SK-N-SH (cell line): Measurements from ENCODE around the gene TTN. TPM values are rescaled to one million over a fixed set of nuclear protein-coding genes. Genes with fewer than 3 reads are reported as not detected.

Source experiments
- CTCF ChIA-PET: fragments of 300-600, 350-600 bp; formaldehyde crosslinking; extraction: SDS; loops from one replicate; lab custom pipeline; 2021; lab: Yijun Ruan, JAX
- POLR2A ChIA-PET: fragments of 350-600 bp; sonication (Branson Sonifier 250); formaldehyde crosslinking; extraction: SDS; loops from one replicate; lab custom pipeline; 2020; ENCODE audit warnings: antibody characterized with exemption, inconsistent platforms; lab: Yijun Ruan, JAX
- DNase-seq: peaks from one replicate; pipeline ENCODE4 v3.0.0; 2012
- H2AFZ ChIP-seq: fragments of 200-600 bp; sonication (generic); 2 replicates; pipeline ENCODE4 v1.8.1; 2016; ENCODE audit warnings: antibody characterized with exemption, mild to moderate bottlenecking, low read depth
- H3F3A ChIP-seq: fragments of 200-600 bp; sonication (generic); replicated peaks from 2 replicates; pipeline ENCODE3; 2016; ENCODE audit warnings: antibody characterized with exemption, mild to moderate bottlenecking; ENCODE audit not compliant: insufficient read depth
- H3K27ac ChIP-seq, 2 experiments: fragments of 200-500 bp in 1 of 2; fragments of 200-600 bp in 1 of 2; sonication (Bioruptor generic) in 1 of 2; sonication (generic), shearing (Covaris generic) in 1 of 2; 2 replicates each; pipeline versions ENCODE4 v1.5.1 to v1.6.1; 2014 to 2016; ENCODE audit warnings: low read depth in 2 of 2, inconsistent platforms in 1 of 2, low read length in 1 of 2, mild to moderate bottlenecking in 1 of 2, mixed read lengths in 1 of 2
- H3K27me3 ChIP-seq: fragments of 200-600 bp; sonication (generic), shearing (Covaris generic); 2 replicates; pipeline ENCODE4 v1.6.1; 2016; ENCODE audit warnings: mixed run types; ENCODE audit not compliant: insufficient read depth
- H3K36me3 ChIP-seq, 2 experiments: fragments of 200-500 bp in 1 of 2; fragments of 200-600 bp in 1 of 2; sonication (Bioruptor generic) in 1 of 2; sonication (generic) in 1 of 2; replicated peaks in 1 of 2; 2 replicates each; pipeline versions ENCODE3 to v1.5.1; 2014 to 2016; ENCODE audit warnings: low read length in 1 of 2, mild to moderate bottlenecking in 1 of 2; ENCODE audit not compliant: insufficient read depth in 2 of 2, control insufficient read depth in 1 of 2
- H3K4me1 ChIP-seq, 2 experiments: fragments of 200-500 bp in 1 of 2; fragments of 200-600 bp in 1 of 2; sonication (Bioruptor generic) in 1 of 2; sonication (generic), shearing (Covaris generic) in 1 of 2; 2 replicates each; pipeline versions ENCODE4 v1.5.1 to v1.6.1; 2014 to 2016; ENCODE audit warnings: low read depth in 1 of 2, low read length in 1 of 2, mixed run types in 1 of 2; ENCODE audit not compliant: insufficient read depth in 2 of 2, control insufficient read depth in 1 of 2
- H3K4me2 ChIP-seq: fragments of 200-600 bp; sonication (generic), shearing (Covaris generic); 2 replicates; pipeline ENCODE4 v1.6.1; 2017; ENCODE audit warnings: mixed run types
- H3K4me3 ChIP-seq, 2 experiments: fragments of 200-500 bp in 1 of 2; fragments of 200-600 bp in 1 of 2; sonication (Bioruptor generic) in 1 of 2; sonication (generic), shearing (Covaris generic) in 1 of 2; 2 replicates each; pipeline versions ENCODE4 v1.5.1 to v1.8.1; 2014 to 2016; ENCODE audit warnings: low read depth in 2 of 2, inconsistent platforms in 1 of 2, low read length in 1 of 2, mild to moderate bottlenecking in 1 of 2, mixed read lengths in 1 of 2, moderate library complexity in 1 of 2
- H3K79me2 ChIP-seq: fragments of 200-600 bp; sonication (generic); 2 replicates; pipeline ENCODE4 v1.8.1; 2017; ENCODE audit warnings: mild to moderate bottlenecking; ENCODE audit not compliant: insufficient read depth
- H3K9ac ChIP-seq: fragments of 200-600 bp; sonication (generic); 2 replicates; pipeline ENCODE4 v1.6.1; 2017; ENCODE audit warnings: mixed run types
- H3K9me2 ChIP-seq: fragments of 200-600 bp; sonication (generic); 2 replicates; pipeline ENCODE4 v1.6.1; 2017; ENCODE audit warnings: mixed run types
- H3K9me3 ChIP-seq: fragments of 200-600 bp; sonication (generic); 2 replicates; pipeline ENCODE4 v1.6.1; 2017; ENCODE audit warnings: mixed run types, mild to moderate bottlenecking, moderate library complexity
- H4K20me1 ChIP-seq: fragments of 200-600 bp; sonication (generic); 2 replicates; pipeline ENCODE4 v1.6.1; 2017; ENCODE audit warnings: mild to moderate bottlenecking, mixed run types; ENCODE audit not compliant: insufficient read depth
- ELF1 ChIP-seq: IDR thresholded peaks from 2 replicates; pipeline ENCODE4 v1.4.0; 2012
- EZH2phosphoT487 ChIP-seq: fragments of 200-600 bp; sonication (generic); IDR thresholded peaks from 2 replicates; pipeline ENCODE4 v1.6.1; 2017; ENCODE audit warnings: low read depth, mixed run types, mild to moderate bottlenecking, antibody characterized with exemption, moderate library complexity, borderline replicate concordance
- FOSL2 ChIP-seq: IDR thresholded peaks from 2 replicates; pipeline ENCODE4 v1.4.0; 2012; ENCODE audit warnings: low read depth, mild to moderate bottlenecking, moderate library complexity, borderline replicate concordance
- FOXJ3 ChIP-seq: sonication (generic); formaldehyde crosslinking; IDR thresholded peaks from 2 replicates; pipeline ENCODE4 v1.5.1; 2020; ENCODE audit warnings: mild to moderate bottlenecking, missing genetic modification reagents
- FOXM1 ChIP-seq: IDR thresholded peaks from 2 replicates; pipeline ENCODE4 v1.4.0; 2012; ENCODE audit warnings: low read depth, mild to moderate bottlenecking
- GABPA ChIP-seq: IDR thresholded peaks from 2 replicates; pipeline ENCODE4 v1.4.0; 2012; ENCODE audit warnings: low read depth, mild to moderate bottlenecking
- JUND ChIP-seq: IDR thresholded peaks from 2 replicates; pipeline ENCODE4 v1.4.0; 2012
- MEF2A ChIP-seq: IDR thresholded peaks from 2 replicates; pipeline ENCODE4 v1.4.0; 2012; ENCODE audit warnings: low read depth, borderline replicate concordance
- MXI1 ChIP-seq: IDR thresholded peaks from 2 replicates; pipeline ENCODE4 v1.6.1; 2012; ENCODE audit warnings: mild to moderate bottlenecking, low read depth, low read length, improper control_type of control experiment
- NRF1 ChIP-seq: IDR thresholded peaks from 2 replicates; pipeline ENCODE4 v1.6.1; 2012; ENCODE audit warnings: low read depth, mild to moderate bottlenecking, low read length
- POLR2AphosphoS5 ChIP-seq: IDR thresholded peaks from 2 replicates; pipeline ENCODE4 v1.6.1; 2012; ENCODE audit warnings: low read depth, low read length
- RAD21 ChIP-seq: IDR thresholded peaks from 2 replicates; pipeline ENCODE4 v1.6.1; 2012; ENCODE audit warnings: mild to moderate bottlenecking, low read length
- RXRA ChIP-seq: IDR thresholded peaks from 2 replicates; pipeline ENCODE4 v1.4.0; 2012; ENCODE audit warnings: low read depth, mild to moderate bottlenecking, borderline replicate concordance
- TCF12 ChIP-seq: IDR thresholded peaks from 2 replicates; pipeline ENCODE4 v1.4.0; 2012
- YY1 ChIP-seq: IDR thresholded peaks from 2 replicates; pipeline ENCODE4 v1.4.0; 2012; ENCODE audit warnings: low read depth, mild to moderate bottlenecking
- WGBS: methylation state at CpG from one replicate; pipeline ENCODE4 v1.1.6; 2017; ENCODE audit warnings: low lambda C conversion rate; 5-methylcytosine and 5-hydroxymethylcytosine counted together
- polyA plus RNA-seq, 3 experiments: library from polyadenylated mRNA; depleted of rRNA; stranded (reverse); fragments of >200 nt; gene quantifications; 2 replicates each; pipeline ENCODE4 v1.2.3, GENCODE V29; 2012
- TF ChIP-seq, protein P1 (sequence below): IDR thresholded peaks from 2 replicates; pipeline ENCODE4; 2012
- TF ChIP-seq, protein P2 (sequence below): fragments of 200-600 bp; sonication (generic); IDR thresholded peaks from 2 replicates; pipeline ENCODE4 v1.6.1; 2017; ENCODE audit warnings: antibody characterized with exemption, mild to moderate bottlenecking, moderate library complexity
- TF ChIP-seq, protein P3 (sequence below): fragments of 150-350 bp; IDR thresholded peaks from 2 replicates; pipeline ENCODE4 v1.6.1; 2016; ENCODE audit warnings: mild to moderate bottlenecking, low read depth, low read length
- TF ChIP-seq, protein P4 (sequence below): fragments of 150-350 bp; IDR thresholded peaks from 2 replicates; pipeline ENCODE4 v1.6.1; 2017; ENCODE audit warnings: antibody characterized with exemption, low read length, low read depth, borderline replicate concordance
- TF ChIP-seq, protein P5 (sequence below): IDR thresholded peaks from 2 replicates; pipeline ENCODE4 v1.4.0; 2012; ENCODE audit warnings: low read depth

The TTN gene
- polyA plus RNA-seq, 1 of the 3 experiments (the other 2 are of a cell fraction), result 0.08 TPM

DNA sequence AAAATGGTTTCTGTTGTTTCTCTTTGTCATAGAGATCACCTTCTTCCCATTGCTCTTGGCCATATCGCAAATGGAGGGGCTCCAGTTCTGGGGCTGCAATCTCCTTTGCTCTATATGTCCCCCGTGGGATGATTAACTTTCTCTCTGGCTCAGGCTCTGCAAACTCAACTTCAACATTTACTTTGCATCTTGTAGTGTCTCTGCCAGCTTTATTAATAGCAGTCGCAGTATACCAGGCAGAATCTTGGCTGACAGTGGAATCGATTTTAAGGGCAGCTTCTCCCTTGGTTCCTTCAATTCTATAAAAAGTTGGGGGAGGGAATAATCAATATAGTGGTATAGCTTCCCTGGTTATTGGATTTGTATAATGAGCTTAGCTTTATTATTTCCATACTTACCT lies 30.5 kb downstream of the TTN start:
- Histone ChIP-seq H3K4me3 (no peak overlapping the region), H3K27ac (no peak overlapping the region), H3K79me2 (no peaks in the 10 kb centered on the region), H3K27me3 (no peaks in the 10 kb centered on the region), H3K4me1 (no peaks in the 10 kb centered on the region), H3K9me2 (no peaks in the 10 kb centered on the region), H3K4me2 (no peak overlapping the region), H2AFZ (no peak overlapping the region), H3K36me3 (no peaks in the 10 kb centered on the region), H3K9me3 (no peaks in the 10 kb centered on the region), H3K9ac (no peak overlapping the region), H3F3A (no peaks in the 10 kb centered on the region), H4K20me1 (no peaks in the 10 kb centered on the region)
- TF ChIP-seq, protein P1, sequence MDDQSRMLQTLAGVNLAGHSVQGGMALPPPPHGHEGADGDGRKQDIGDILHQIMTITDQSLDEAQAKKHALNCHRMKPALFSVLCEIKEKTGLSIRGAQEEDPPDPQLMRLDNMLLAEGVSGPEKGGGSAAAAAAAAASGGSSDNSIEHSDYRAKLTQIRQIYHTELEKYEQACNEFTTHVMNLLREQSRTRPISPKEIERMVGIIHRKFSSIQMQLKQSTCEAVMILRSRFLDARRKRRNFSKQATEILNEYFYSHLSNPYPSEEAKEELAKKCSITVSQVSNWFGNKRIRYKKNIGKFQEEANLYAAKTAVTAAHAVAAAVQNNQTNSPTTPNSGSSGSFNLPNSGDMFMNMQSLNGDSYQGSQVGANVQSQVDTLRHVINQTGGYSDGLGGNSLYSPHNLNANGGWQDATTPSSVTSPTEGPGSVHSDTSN, result no peak
- TF ChIP-seq JUND (no peak), MEF2A (no peak), POLR2AphosphoS5 (no peak), RAD21 (no peak)
- POLR2A ChIA-PET, result no interaction called here
- no peak for DNase-seq
- WGBS, result 67% methylated on average over 4 of the region's 4 CpGs
- CTCF ChIA-PET, result interaction anchor here (1.1 kb wide), 1 partner anchor 15 kb away, joined by 5 read pairs; no protein-coding TSS in a partner anchor

DNA sequence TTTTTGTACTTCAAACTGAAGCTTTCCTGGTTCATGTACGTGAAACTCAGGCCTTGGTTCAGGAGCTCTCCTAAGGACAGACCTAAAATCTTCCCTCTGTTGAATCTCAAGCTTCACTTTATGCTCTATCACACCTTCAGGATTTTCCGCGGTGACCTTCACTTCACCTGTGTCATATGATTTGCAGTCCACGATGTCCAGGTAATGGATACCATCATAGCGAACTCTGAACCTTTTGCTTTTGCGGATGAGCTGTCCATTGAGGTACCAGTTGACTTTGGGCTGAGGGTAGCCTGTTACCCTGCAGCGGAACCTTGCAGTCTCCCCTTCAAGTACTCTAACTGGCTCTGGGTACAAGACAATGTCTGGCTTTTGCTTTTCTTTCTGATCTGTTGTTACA lies 31.2 kb downstream of the TTN start:
- Histone ChIP-seq H3F3A (no peaks in the 10 kb centered on the region), H3K27me3 (no peaks in the 10 kb centered on the region), H3K79me2 (no peaks in the 10 kb centered on the region), H3K27ac (no peak overlapping the region), H3K4me2 (no peak overlapping the region), H2AFZ (no peak overlapping the region), H3K9me2 (no peaks in the 10 kb centered on the region), H3K4me1 (no peaks in the 10 kb centered on the region), H3K9me3 (no peaks in the 10 kb centered on the region)
- ChIA-PET POLR2A (no interaction called here), CTCF (no interaction called here)
- DNase-seq, result no peak
- TF ChIP-seq FOXM1 (no peak), GABPA (no peak), FOXJ3 (CRISPR knock-in tag) (no peak)
- TF ChIP-seq, protein P2, sequence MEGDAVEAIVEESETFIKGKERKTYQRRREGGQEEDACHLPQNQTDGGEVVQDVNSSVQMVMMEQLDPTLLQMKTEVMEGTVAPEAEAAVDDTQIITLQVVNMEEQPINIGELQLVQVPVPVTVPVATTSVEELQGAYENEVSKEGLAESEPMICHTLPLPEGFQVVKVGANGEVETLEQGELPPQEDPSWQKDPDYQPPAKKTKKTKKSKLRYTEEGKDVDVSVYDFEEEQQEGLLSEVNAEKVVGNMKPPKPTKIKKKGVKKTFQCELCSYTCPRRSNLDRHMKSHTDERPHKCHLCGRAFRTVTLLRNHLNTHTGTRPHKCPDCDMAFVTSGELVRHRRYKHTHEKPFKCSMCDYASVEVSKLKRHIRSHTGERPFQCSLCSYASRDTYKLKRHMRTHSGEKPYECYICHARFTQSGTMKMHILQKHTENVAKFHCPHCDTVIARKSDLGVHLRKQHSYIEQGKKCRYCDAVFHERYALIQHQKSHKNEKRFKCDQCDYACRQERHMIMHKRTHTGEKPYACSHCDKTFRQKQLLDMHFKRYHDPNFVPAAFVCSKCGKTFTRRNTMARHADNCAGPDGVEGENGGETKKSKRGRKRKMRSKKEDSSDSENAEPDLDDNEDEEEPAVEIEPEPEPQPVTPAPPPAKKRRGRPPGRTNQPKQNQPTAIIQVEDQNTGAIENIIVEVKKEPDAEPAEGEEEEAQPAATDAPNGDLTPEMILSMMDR, result no peak
- TF ChIP-seq, all 33 proteins: peak for 0
- H3K9ac ChIP-seq, result no peak overlapping the region
- no peaks in the 10 kb centered on the region for H3K36me3 ChIP-seq
- no peaks in the 10 kb centered on the region for H4K20me1 ChIP-seq
- H3K4me3 ChIP-seq, result no peak overlapping the region
- 65% methylated on average over 7 of the region's 7 CpGs for WGBS

DNA sequence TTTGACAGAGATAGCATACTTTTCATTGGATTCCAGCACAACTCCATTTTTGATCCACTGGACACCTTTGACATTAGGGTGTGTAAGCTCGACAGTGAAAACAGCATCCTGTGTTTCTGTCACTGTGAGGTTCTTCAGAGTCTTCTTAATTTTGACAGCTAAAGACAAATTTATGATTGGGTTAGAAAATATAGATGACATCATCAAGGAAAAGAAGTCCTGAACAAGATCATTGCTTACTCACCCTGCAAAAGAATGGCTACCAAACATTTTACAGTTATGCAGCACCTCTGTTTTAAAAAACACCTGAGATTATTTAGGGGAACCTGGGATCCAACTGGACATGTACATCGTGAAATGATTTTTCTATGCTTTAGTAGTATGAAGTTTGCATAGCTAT lies 36.7 kb downstream of the TTN start:
- Histone ChIP-seq H3K79me2 (no peaks in the 10 kb centered on the region), H4K20me1 (no peaks in the 10 kb centered on the region), H3K27ac (no peak overlapping the region), H3K36me3 (no peaks in the 10 kb centered on the region), H2AFZ (no peak overlapping the region), H3K4me1 (no peaks in the 10 kb centered on the region), H3K27me3 (no peaks in the 10 kb centered on the region), H3K9ac (no peak overlapping the region), H3K9me2 (no peaks in the 10 kb centered on the region), H3K4me2 (no peak overlapping the region), H3K4me3 (no peak overlapping the region), H3K9me3 (no peaks in the 10 kb centered on the region), H3F3A (no peaks in the 10 kb centered on the region)
- POLR2A ChIA-PET, result no interaction called here
- CTCF ChIA-PET, result interaction anchor here (2.3 kb wide), 1 partner anchor 9 kb away, joined by 11 read pairs; no protein-coding TSS in a partner anchor
- DNase-seq, result no peak
- 35% methylated on average over 2 of the region's 2 CpGs for WGBS
- TF ChIP-seq FOXJ3 (CRISPR knock-in tag), result no peak
- TF ChIP-seq RXRA, result no peak
- TF ChIP-seq FOSL2, result no peak
- TF ChIP-seq YY1, result no peak
- no peak for TF ChIP-seq MXI1
- no peak for TF ChIP-seq ELF1
- TF ChIP-seq, protein P3, sequence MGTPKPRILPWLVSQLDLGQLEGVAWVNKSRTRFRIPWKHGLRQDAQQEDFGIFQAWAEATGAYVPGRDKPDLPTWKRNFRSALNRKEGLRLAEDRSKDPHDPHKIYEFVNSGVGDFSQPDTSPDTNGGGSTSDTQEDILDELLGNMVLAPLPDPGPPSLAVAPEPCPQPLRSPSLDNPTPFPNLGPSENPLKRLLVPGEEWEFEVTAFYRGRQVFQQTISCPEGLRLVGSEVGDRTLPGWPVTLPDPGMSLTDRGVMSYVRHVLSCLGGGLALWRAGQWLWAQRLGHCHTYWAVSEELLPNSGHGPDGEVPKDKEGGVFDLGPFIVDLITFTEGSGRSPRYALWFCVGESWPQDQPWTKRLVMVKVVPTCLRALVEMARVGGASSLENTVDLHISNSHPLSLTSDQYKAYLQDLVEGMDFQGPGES, result no peak
- TF ChIP-seq POLR2AphosphoS5, result no peak
- TF ChIP-seq NRF1, result no peak
- TF ChIP-seq, protein P4, sequence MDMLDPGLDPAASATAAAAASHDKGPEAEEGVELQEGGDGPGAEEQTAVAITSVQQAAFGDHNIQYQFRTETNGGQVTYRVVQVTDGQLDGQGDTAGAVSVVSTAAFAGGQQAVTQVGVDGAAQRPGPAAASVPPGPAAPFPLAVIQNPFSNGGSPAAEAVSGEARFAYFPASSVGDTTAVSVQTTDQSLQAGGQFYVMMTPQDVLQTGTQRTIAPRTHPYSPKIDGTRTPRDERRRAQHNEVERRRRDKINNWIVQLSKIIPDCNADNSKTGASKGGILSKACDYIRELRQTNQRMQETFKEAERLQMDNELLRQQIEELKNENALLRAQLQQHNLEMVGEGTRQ, result no peak
- TF ChIP-seq, protein P5, sequence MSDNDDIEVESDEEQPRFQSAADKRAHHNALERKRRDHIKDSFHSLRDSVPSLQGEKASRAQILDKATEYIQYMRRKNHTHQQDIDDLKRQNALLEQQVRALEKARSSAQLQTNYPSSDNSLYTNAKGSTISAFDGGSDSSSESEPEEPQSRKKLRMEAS, result no peak
- no peak for TF ChIP-seq EZH2phosphoT487
- no peak for TF ChIP-seq JUND
- no peak for TF ChIP-seq TCF12
